T-helper 22 cell (primary cell): ENCODE results near the gene NDUFB10.

ENCODE experiments used
- DNase-seq: peaks from one replicate; pipeline ENCODE4 v3.0.0-alpha.2; 2020; ENCODE audit warnings: low read depth

NDUFB10 gene

DNA sequence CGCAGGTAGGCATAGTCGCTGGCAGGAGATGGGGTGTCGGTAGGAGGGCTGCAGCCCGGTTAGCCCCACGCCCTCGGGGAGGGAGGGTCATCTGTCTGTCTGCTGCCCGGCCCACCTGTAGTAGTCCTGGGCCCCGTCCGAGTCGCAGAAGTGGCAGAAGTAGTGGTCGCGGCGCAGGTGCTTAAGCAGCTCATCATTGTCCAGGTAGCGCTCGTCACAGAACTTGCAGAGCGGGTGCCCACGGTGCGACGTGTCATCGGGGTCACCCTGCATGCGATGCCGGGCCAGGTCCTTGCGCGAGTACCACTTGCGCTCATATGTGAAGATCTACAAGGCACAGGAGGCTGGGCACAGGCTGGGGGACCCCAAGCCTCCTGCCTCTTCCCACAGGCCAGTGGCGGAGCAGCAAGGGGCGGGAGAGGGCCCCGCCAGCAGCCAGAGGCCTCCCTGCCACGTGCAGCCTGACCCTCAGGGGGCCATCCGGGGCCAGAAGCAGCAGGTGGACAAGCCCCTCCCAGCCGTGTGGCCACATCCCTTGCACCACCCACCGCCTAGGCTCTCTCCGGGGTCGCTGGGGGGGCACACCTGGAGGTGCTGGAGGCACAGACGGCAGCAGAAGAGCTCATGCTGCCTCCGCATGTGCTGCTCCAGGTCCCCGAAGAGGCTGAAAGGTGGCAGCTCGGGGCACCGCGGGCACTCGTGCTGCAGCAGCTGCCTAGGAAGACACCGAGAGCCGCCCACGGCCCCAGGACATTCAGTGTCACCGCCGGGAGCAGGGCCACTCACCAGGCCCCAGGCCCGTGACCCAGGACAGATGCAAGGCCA, 43.3 kb downstream of the NDUFB10 start:
- no peak for DNase-seq

DNA sequence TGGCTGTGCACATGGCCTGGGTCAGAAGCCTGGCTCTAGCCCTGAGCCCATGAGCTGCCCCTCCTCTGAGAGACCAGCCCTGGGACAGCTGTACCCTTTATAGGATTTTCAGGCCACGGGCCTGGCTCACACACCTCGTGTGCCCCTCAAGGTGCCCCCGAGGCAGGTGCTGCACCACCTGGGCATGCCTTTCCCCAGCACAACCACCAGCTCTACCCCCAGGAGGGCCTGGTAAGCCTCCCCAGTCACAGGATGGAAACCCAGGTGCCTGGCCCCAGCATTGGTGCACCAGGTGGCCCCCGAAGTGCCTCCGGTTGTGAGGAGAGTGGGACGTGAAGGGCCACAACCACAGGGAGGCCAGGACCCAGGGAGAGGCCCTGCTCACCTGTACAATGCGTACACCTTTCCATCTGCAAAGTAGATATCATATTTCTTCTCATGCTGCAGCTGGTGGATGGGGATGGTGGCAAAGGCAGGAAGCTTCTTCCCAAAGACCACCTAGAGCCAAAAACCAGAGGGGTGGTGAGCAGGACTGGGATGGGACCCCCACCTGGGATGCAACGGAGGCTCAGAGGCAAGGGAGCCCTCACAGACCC, 44.0 kb downstream of the NDUFB10 start:
- no peak for DNase-seq

DNA sequence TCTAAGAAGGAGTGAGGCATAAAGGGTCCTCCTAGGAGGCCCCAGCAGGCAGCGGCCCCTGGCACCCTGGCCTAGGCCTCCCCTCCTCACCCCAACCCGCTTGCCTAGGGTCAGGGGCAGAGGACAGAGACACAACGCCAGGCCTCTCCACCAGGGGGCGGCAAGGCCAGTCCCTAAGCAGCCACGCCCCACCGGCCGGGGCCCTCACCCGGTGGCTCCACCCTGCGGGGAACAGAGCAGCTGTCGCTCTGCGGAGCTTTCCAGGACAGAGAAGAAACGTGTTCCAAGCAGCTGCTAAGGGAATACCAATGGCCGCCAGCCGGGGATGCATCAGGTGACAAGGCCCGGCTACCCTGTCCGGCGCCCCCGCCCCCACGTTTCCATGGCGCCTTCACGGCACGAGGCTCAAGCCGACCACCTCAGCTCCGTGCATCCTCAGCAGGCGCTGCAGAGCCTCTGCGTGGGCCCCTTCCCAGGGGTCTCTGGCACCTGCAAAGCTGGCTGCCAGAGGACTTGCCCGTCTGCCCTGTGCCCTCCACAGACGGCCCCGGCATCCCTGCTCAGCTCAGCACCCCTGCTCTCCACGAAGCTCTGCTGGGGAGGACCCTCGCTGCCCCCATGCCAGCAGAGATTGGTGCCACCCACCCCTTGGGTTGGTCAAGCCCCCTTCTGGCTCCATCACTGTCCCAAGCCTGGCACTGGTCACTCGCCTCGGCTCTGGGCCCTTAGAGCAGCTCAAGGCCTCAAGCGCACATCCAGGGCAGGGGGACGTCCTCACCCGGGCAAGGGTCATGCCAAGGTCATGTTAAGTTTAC, 44.7 kb downstream of the NDUFB10 start:
- DNase-seq = peak; percentile 71

DNA sequence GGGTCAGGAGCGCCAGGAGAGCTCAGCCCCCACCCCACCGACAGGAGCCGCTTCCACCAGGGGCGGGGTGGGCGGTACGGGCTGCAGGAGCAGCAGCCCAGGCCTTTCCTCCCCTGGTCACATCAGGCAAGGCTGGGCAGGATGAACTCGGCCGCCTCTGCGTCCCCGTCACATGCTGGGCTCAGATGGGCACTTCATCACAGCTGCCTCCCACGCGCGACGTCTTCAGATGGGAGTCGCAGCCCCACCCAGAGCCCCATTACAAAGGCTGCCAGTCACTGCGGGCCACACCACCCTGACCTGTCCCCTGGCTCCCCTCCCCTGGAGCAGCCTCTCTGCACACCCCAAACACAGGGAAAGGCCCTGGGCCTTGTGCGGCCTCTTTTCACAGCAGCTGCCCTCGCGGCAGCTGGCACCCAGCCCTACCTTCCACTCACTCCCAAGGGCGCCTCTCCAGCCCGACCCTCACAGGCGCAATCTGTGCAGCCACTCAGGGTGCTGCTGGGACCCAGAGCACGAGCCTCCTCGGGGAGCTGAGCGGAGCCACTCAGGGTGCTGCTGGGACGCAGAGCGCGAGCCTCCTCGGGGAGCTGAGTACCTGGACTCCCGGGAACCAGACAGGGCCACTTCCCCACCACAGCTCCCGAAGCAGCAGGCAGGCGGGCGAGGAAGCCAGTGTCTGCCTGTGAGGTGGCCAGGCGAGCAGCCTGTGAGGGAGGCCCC, 45.6 kb downstream of the NDUFB10 start:
- DNase-seq = no peak

DNA sequence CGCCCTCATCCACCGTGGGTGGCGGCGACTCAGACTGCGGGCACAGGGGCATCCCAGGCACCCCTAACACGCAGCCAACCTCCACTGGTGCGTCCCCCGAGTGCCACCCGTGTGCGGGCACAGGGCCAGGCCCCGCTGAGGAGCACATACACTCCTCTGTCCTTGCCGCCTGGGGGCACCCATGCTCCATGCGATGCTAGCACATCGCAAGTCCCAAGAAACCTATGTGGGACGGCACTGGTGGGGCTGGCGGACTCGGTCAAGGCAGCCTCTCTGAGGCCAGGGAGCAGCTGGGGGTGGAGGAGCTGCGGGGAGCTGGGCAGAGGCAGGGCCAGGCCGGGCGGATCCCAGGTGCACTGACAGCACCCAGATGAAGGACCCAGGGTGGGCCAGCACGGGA, 46.3 kb downstream of the NDUFB10 start:
- DNase-seq = no peak

DNA sequence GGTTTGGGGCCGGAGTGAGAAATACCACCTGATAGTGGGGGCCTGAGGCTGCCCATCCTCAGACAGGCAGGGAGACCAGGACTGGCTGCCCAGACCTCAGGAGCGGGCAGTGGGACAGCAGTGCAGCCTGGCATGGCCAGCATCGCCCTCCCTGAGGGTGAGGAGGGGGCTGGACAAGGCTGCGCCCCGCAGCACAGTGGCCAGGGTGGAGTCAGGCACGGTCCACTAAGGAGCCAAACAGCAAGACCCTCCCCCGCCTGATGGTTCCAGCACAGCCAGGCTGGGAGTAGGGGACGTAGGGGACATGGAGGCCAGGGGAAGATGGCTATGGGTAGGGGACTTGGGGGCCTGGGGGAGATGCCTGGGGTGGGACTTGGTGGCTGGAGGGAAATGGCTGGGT, 47.0 kb downstream of the NDUFB10 start:
- DNase-seq = no peak

DNA sequence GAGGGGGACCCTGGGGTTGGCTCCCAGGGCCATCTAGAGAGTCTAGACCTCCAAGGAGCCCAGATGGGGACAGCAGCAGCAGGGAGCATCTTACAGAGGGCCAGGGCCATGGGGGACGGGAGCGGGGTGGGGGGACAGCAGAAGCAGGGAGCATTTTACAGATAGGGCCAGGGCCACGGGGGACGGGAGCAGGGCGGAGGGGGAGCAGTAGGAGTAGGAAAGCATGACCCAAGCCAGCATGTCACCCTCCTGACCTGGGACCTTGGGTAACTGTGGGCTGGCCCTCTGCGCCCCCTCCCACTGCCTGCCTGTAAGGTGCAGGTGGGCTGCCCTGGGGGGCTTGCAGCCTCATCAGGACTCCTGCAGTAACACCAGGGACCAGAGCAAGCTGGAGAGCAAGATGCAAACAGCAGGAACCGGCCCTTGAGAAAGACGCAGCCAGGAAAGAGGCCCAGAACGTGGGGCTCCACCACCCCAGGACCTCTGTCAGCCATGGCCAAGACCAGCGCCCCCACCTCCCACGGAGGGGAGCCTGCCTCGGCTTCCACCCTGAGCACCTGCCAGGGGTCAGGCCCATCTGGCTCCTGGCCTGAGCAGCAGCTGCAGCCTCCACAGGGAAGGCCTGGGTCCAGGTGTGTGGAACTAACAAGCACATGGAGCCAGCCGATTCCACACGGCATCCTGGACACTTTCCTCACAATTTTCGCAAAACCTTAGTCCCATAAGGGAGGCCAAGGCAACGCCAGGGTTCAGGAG, 47.9 kb downstream of the NDUFB10 start:
- DNase-seq = no peak

DNA sequence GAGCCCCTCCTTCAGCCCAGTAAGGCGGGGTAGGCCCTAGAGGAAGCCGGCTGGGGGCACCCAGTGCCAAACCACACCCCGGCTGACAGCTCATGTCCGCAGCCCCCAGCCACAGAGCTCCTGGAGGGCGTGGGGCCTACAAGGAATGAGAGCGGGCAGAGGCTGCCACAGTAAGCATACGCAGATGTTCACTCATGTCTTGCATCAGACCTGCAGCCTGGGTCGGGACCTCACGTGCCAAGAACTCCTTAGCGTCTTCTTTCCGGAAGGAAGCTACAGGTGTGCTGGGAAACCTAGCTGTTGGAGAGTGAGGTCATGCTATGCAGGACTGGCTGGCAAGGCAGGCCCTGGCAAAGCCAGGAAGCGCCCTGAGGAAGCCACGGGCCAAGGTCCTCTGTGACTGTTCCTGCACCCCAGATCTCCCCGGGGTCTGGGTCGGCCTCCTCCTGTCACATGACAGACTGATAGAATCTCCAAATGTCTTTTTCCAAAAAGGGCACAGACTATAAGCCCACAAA, 48.7 kb downstream of the NDUFB10 start:
- DNase-seq = no peak

DNA sequence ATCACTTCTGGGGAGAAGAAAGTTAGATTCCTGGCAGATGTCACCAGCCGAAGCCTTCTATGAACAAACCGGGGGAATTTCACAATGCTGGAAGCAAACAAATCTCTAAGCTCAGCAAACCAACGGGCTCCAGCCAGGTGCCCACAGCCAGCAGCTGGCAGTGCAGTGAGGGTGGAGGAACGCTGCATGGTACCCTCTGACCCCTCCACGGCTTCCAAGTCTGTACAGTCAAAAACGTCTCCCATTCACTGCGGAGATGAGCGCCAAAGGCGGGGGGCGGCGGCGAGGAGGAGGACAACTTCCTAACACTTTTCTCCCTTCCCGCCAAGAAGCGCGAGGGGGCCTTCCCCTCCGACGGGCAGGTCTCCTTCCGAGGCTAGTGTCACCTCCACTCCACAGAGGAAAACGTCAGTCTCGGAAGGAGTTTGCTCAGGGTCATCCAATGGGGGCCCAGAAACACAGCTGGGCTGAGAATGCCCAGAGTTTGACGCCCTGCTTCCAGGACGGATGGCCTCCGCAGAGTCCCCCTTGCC, 49.4 kb downstream of the NDUFB10 start:
- DNase-seq = no peak

DNA sequence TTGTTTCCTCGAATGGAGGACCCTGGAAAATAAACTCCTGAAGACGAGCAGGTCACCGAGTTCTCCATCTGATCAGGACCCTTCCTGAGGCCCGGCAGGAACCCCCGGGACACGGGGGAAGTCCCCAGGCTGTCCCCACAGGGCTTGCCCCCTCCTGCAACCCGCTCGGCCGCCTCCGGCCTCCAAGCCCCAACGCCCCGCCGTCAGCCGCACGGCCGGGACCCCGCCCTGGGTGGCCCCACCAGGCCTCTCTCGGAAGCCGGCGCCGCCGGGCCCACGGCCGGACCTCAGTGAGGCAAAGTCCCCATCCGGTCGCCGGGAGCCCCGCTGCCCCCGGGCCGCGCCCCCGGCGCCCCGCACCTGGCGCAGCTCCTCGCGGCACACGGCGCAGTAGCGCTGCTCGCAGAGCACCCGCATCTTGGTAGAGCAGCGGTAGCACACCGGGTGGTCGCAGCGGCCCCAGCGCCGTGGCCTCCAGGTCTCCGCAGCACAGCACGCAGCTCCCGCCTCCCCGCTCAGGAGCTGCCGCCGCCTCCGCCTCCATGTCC, 49.9 kb downstream of the NDUFB10 start:
- DNase-seq = no peak

DNA sequence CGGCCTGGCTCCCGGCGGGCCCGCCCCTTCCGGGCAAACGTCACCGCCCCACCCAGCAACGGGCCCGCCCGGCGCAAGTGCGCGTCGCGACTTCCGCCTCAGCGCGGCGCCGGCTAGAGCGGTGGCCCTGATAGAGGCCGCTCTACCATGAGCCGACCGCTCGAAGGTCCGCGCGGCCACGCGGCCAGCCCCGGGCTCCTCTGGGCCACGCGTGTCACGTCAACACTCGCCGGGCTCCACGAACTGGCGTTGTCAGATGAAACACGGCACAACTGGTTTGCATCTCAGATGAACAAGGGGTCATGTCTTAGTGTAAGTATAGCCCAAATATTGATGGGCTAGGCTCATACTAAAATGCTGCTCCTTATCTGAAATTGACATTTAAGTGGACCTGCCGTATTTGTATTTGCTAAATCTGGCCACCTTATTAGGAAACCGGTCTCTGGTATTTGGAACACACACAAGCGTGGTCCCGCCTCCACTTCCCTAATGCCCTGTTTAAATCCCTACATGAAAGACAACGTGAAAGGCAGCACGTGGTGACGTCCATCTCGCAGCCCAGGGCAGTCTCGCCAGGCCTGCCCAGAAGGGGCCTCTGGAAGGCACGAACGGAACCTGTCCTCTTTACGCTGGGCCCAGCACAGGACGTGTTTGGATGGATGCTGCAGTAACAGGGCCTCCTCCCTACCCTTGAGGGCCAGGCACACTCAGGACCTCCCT, 50.6 kb downstream of the NDUFB10 start, which contains the start of gene ZNF598:
Gene ZNF598, minus strand, starts transcription at position 31 of the 720 bp plus-strand sequence.
- DNase-seq = peak; percentile 63
